ENCODE data around the gene PNMA6E. TPM values are rescaled to one million over a fixed set of nuclear protein-coding genes. Genes with fewer than 3 reads are reported as not detected.

Gene PNMA6E
- total RNA-seq, 1 donor from 2014 or later = not detected

- no peak overlapping the region for H3K27ac ChIP-seq (ENCODE audit: low read depth, low read length)
- H3K4me2 ChIP-seq (ENCODE audit: low read length) = no peak overlapping the region
- Mint-ChIP-seq H3K9me3 (ENCODE audit: unreplicated experiment) (no peaks in the 10 kb centered on the region), H3K4me3 (ENCODE audit: unreplicated experiment) (no peak overlapping the region), H3K27ac (ENCODE audit: unreplicated experiment) (no peak overlapping the region), H3K4me1 (ENCODE audit: low read depth, unreplicated experiment) (no peaks in the 10 kb centered on the region), H3K36me3 (ENCODE audit: low read depth, unreplicated experiment) (peaks cover 3% of the 10 kb centered on the region), H3K27me3 (ENCODE audit: low read depth, unreplicated experiment) (peaks cover 31% of the 10 kb centered on the region)
- FAIRE-seq = no peak
- no peak for DNase-seq (ENCODE audit: low read depth)
- no peaks in the 10 kb centered on the region for H3K27me3 ChIP-seq (ENCODE audit: insufficient read depth, low read length)
- no peaks in the 10 kb centered on the region for H3K4me1 ChIP-seq (ENCODE audit: insufficient read depth, low read length)
- H3K79me2 ChIP-seq (ENCODE audit: insufficient read depth, low read length) = no peaks in the 10 kb centered on the region
- no peaks in the 10 kb centered on the region for H4K20me1 ChIP-seq (ENCODE audit: insufficient read depth, low read length)
- H3K9me3 ChIP-seq (ENCODE audit: insufficient read depth, low read depth, low read length) = no peaks in the 10 kb centered on the region
- H3K36me3 ChIP-seq (ENCODE audit: insufficient read depth, low read length) = no peaks in the 10 kb centered on the region
- TF ChIP-seq CTCF (IDR thresholded peaks at IDR 0.05; ENCODE audit: insufficient read depth, low read depth, low read length) (no peak), EZH2 (IDR thresholded peaks at IDR 0.05; ENCODE audit: insufficient read depth, low read length) (no peak)
- H3K4me3 ChIP-seq (ENCODE audit: insufficient read depth, low read depth, low read length) = no peak overlapping the region
- H2AFZ ChIP-seq (ENCODE audit: low read depth, low read length) = no peak overlapping the region
- H3K9ac ChIP-seq (ENCODE audit: low read length) = no peak overlapping the region
These were observed 15.8 kb upstream of the PNMA6E start for GRCh38 chrX:153416781-153417450.

GRCh38 chrX:153414856-153415510 lies 13.8 kb upstream of the PNMA6E start:
- H3K27ac Mint-ChIP-seq (ENCODE audit: unreplicated experiment) = no peak overlapping the region
- H3K9me3 Mint-ChIP-seq (ENCODE audit: unreplicated experiment) = no peaks in the 10 kb centered on the region

More at GRCh38 chrX:153414856-153415510, 13.8 kb upstream of the PNMA6E start:
- no peaks in the 10 kb centered on the region for H3K27me3 ChIP-seq (ENCODE audit: insufficient read depth, low read length)
- H3K4me2 ChIP-seq (ENCODE audit: low read length) = no peak overlapping the region
- peaks cover 39% of the 10 kb centered on the region for H3K27me3 Mint-ChIP-seq (ENCODE audit: low read depth, unreplicated experiment)
- no peak overlapping the region for H3K4me3 Mint-ChIP-seq (ENCODE audit: unreplicated experiment)
- peaks cover 1% of the 10 kb centered on the region for H3K36me3 Mint-ChIP-seq (ENCODE audit: low read depth, unreplicated experiment)
- TF ChIP-seq EZH2 (IDR thresholded peaks at IDR 0.05; ENCODE audit: insufficient read depth, low read length) (no peak), CTCF (IDR thresholded peaks at IDR 0.05; ENCODE audit: insufficient read depth, low read depth, low read length) (no peak)
- H3K27ac ChIP-seq (ENCODE audit: low read depth, low read length) = no peak overlapping the region
- no peaks in the 10 kb centered on the region for H3K4me1 ChIP-seq (ENCODE audit: insufficient read depth, low read length)
- H2AFZ ChIP-seq (ENCODE audit: low read depth, low read length) = no peak overlapping the region
- no peak overlapping the region for H3K4me3 ChIP-seq (ENCODE audit: insufficient read depth, low read depth, low read length)
- H4K20me1 ChIP-seq (ENCODE audit: insufficient read depth, low read length) = no peaks in the 10 kb centered on the region
- no peak for DNase-seq (ENCODE audit: low read depth)
- no peaks in the 10 kb centered on the region for H3K36me3 ChIP-seq (ENCODE audit: insufficient read depth, low read length)
- no peaks in the 10 kb centered on the region for H3K9me3 ChIP-seq (ENCODE audit: insufficient read depth, low read depth, low read length)
- H3K9ac ChIP-seq (ENCODE audit: low read length) = no peak overlapping the region
- H3K4me1 Mint-ChIP-seq (ENCODE audit: low read depth, unreplicated experiment) = no peaks in the 10 kb centered on the region
- no peaks in the 10 kb centered on the region for H3K79me2 ChIP-seq (ENCODE audit: insufficient read depth, low read length)
- FAIRE-seq = no peak

All from astrocyte (in vitro differentiated cells and primary cell).